Measurements from ENCODE around the gene OSTM1.
"Not testable (repeated sequence)": the region's sequence is repeated elsewhere in the genome, so short reads cannot be mapped to it uniquely, and the experiment has no call there.

OSTM1 gene

GRCh38 chr6:108016283-108016682, 58.3 kb downstream of the OSTM1 start:
- not testable (repeated sequence) for DNase-seq

- no peak for DNase-seq
Measured at GRCh38 chr6:108013787-108014439, 60.6 kb downstream of the OSTM1 start.

- no peak for DNase-seq
Measured at GRCh38 chr6:108009894-108010293, 64.6 kb downstream of the OSTM1 start.

- not testable (repeated sequence) for DNase-seq
Measured at GRCh38 chr6:108009258-108009657, 65.3 kb downstream of the OSTM1 start.

DNA sequence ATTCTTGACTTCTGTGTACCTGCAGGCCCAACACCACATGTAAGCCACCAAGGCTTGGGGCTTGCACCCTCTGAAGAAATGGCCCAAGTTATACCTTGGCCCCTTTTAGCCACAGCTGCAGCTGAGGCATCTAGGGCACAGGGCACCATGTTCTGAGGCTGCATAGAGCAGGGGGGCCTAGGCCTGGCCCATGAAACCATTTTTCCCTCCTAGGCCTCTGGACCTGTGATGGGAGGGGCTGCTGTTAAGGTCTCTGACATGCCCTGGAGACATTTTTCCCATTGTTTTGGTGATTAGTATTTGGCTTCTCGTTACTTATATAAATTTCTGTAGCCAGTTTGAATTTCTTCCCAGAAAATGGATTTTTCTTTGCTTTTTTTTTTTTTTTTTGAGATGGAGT, 66.2 kb downstream of the OSTM1 start:
- DNase-seq: no peak

DNA sequence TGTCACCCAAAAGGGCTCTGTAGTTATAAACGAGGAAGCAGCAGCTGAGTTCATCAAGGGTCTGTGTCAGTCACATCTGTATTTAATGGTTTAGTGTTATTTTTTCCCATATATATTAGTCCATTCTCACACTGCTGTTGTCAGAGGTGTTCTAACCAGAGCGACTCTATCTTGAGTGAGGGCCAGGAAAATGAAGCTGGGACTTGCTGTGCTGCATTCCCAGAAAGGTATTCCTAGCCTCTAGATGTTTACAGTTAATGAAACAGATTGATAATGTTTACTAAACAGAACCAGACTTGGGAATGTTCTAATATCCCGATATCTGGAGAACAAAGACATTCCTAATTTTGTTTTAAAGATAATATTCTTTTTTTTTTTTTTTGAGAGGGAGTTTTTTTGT, 68.6 kb downstream of the OSTM1 start:
- no peak for DNase-seq

DNA sequence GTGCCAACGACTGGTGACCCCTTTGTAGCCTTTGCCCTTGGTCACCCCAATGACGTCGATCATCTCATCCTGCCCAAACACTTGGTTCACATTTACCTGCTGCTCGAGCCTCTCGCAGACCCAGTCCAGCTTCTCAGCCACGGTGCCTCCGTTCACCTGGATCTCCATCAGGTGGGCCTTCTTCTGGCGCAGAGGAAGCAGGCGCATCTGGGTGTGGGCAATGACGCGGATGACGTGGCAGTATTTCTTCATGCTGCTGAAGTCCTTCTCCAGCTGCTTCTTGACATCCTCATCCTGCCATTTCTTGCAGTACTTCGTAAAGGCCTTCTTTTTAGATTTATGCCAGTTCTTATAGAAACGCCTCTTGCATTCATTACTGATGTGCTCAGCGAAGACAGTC, 69.7 kb downstream of the OSTM1 start:
- no peak for DNase-seq

DNA sequence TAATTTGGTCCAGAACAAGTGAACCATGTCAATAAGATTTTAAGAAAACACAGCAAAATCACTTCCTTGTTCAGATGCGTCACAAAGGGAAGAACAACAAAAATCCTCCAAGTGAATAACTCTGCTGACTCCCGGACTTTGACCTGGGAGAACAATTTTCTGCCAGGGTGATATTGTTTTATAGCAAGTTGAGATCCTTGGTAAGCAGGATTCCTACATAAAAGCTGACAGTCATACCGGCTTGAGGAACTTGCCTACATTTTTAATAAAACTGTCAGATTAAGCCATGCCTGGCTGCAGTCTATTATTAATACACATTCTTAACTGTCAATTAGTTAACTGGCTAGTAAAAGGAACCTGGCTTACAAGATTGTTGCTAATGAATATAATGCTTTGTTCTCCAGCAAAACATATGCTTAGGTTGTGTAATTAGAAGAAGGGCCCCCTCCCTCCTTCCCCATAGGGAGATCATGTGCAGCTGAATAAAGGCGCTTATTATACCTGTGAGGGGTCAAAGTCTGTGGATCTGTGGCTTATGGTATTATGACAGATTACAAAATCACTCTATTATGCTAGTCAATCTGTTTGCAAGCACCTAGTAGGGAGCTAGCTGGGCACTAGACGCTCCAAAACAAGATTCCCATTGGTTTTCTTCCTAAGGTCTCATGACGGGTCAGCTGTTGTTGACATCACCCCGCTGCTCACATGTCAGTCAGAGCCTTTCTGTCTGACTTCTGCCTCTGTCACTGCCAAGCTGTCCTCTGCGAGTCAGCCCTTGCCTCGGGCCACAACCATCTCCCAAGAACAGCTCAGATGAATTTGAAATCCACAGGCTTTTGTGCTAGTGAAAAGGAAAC, 71.9 kb downstream of the OSTM1 start:
- no peak for DNase-seq

DNA sequence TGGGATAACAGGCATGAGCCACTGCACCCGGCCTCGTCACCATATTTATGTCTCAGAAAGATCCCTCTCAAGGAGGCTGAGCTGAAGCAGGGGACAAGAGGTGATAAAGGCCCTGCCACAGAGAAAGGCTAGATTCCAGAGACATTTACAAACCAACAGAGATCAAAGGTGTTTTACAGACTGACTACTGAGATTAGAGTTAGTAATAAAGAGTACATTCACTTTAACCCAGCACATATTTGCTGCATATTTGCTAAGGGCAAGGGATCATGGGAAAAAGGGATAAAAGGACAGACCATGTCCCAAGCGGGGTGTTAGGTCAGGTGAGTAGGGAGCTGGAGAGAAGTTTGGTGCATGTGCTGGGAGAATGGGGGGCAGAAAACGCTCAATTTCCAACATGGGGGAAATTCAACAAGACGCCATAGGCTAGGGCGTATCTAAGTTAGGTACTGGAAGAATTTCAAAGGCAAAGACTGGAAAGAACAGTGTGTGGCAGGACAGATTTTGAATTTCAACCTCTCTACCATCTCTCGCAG, 72.8 kb downstream of the OSTM1 start:
- no peak for DNase-seq

DNA sequence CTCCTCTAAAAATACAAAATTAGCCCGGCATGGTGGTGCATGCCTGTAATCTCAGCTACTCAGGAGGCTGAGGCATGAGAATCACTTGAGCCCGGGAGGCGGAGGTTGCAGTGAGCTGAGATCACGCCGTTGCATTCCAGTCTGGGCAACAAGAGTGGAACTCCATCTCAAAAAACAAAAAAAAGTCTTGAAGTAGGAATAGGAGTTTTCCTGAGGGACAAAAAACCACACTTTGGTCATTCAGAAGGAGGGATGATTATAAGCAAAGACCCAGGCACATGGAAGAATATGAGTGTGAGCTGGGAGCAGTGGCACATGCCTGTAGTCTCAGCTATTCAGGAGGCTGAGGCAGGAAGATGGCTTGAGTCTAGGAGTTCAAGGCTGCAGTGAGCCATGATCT, 74.3 kb downstream of the OSTM1 start:
- DNase-seq: not testable (repeated sequence)

- no peak for DNase-seq
Measured at GRCh38 chr6:107999341-107999740, 75.2 kb downstream of the OSTM1 start.

DNA sequence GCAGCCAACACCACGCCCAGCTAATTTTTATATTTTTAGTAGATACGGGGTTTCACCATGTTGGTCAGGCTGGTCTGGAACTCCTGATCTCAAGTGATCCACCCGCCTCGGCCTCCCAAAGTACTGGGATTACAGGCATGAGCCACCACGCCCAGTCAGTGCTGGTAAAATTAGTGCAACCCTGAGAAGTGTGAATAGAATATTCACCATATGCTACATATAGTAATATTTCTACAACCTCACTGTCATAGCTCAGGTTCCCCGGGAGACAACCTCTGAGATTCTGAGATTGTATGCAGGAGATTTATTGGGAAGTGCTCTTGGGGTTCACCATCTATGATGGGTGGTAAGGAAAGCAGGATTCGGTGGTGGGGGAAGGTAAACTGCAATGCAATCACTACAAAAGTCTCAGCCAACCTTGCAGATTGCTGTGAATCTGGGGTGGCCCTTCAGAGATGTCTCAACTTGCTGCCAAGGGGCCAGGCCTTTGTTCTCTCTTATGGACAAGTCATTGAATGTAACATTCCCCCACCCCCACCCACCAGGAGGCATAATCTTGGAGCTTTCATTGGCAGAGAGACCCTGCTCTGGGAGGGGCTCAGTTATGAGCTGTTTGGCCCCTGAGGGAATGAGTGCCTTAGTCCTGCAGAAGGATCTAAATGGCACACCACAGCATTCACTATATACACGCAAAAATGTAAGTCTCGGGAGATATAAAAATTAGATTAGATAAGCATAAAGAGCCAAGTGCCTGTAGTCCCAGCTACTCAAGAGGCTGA, 82.6 kb downstream of the OSTM1 start:
- DNase-seq: no peak
